Karpas-422 (cell line): Measurements from ENCODE around the gene RPL10A. TPM values are rescaled to one million over a fixed set of nuclear protein-coding genes. Genes with fewer than 3 reads are reported as not detected.
"Not testable (repeated sequence)": the region's sequence is repeated elsewhere in the genome, so short reads cannot be mapped to it uniquely, and the experiment has no call there.

ENCODE experiments used
- DNase-seq: peaks from one replicate; pipeline ENCODE4 v3.0.0-alpha.2; 2015
- H2AFZ ChIP-seq: fragments of 200-600 bp; sonication (generic); 2 replicates; pipeline ENCODE4 v1.6.1; 2014; ENCODE audit warnings: antibody characterized with exemption, low read length, mixed read lengths
- H3K27ac ChIP-seq: fragments of 200-600 bp; sonication (generic); 2 replicates; pipeline ENCODE4 v1.5.1; 2014; ENCODE audit warnings: mild to moderate bottlenecking, low read length, moderate library complexity
- H3K27me3 ChIP-seq: fragments of 200-600 bp; sonication (generic); 2 replicates; pipeline ENCODE4 v1.6.1; 2014; ENCODE audit warnings: low read length, mixed read lengths
- H3K36me3 ChIP-seq: fragments of 200-600 bp; sonication (generic); 2 replicates; pipeline ENCODE4 v1.6.1; 2014; ENCODE audit warnings: low read length, mixed read lengths; ENCODE audit not compliant: insufficient read depth
- H3K4me1 ChIP-seq: fragments of 200-600 bp; sonication (generic); 2 replicates; pipeline ENCODE4 v1.6.1; 2014; ENCODE audit warnings: mild to moderate bottlenecking, low read length, mixed read lengths
- H3K4me2 ChIP-seq: fragments of 200-600 bp; sonication (generic); 2 replicates; pipeline ENCODE4 v1.6.1; 2014; ENCODE audit warnings: low read length, low read depth, mild to moderate bottlenecking; ENCODE audit not compliant: poor library complexity, severe bottlenecking
- H3K4me3 ChIP-seq: fragments of 200-600 bp; sonication (generic); 2 replicates; pipeline ENCODE4 v1.5.1; 2014; ENCODE audit warnings: mild to moderate bottlenecking, antibody characterized with exemption, low read length, mixed read lengths
- H3K79me2 ChIP-seq: fragments of 200-600 bp; sonication (generic); 2 replicates; pipeline ENCODE4 v1.6.1; 2014; ENCODE audit warnings: mild to moderate bottlenecking, low read length, mixed read lengths
- H3K9ac ChIP-seq: fragments of 200-600 bp; sonication (generic); 2 replicates; pipeline ENCODE4 v1.6.0; 2014; ENCODE audit warnings: low read length
- H3K9me2 ChIP-seq: fragments of 200-600 bp; sonication (generic), shearing (Covaris generic); replicated peaks from 2 replicates; pipeline ENCODE4 v1.6.0; 2014; ENCODE audit warnings: mild to moderate bottlenecking, low read length, moderate library complexity; ENCODE audit not compliant: insufficient read depth
- H3K9me3 ChIP-seq: fragments of 300-700, 200-600 bp; sonication (generic); 2 replicates; pipeline ENCODE4 v1.6.1; 2014; ENCODE audit warnings: low read length, mixed read lengths
- H4K20me1 ChIP-seq: fragments of 200-600 bp; sonication (generic); 2 replicates; pipeline ENCODE4 v1.6.1; 2014; ENCODE audit warnings: mild to moderate bottlenecking, antibody characterized with exemption, low read length, low read depth; ENCODE audit not compliant: insufficient read depth
- total RNA-seq: library from RNA; depleted of rRNA; stranded (reverse); fragments of >200 nt; shearing (Covaris generic); gene quantifications from 2 replicates; pipeline ENCODE4 v1.2.3, GENCODE V29; 2014; ENCODE audit warnings: low replicate concordance

The RPL10A gene
- total RNA-seq, 1 experiment from 2014 or later: 3,423 TPM

DNA sequence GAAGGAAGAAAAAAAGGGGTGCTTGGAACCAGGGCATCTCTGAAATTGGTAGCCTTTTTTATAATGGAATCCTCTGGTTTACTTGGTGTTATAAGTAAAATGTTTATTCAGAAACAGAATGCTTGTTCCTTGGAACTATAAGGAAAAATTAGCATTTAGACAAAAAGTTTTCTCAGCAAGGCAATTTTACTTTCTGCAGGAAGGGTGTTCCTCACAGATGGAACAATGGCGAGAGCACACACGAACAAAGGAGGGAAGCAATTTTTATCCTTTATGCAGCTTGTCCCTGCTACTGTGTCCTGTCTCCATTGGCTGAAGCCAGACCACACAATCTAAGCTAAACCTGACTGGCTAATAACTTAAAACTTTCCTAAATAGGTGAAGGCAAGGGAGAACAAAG is 38.7 kb upstream of the RPL10A start:
- no peaks in the 10 kb centered on the region for H3K79me2 ChIP-seq
- H3K4me1 ChIP-seq: no peaks in the 10 kb centered on the region
- H3K4me3 ChIP-seq: no peak overlapping the region
- no peak overlapping the region for H3K9ac ChIP-seq
- no peak overlapping the region for H2AFZ ChIP-seq
- no peak overlapping the region for H3K4me2 ChIP-seq
- no peaks in the 10 kb centered on the region; the same call in 1 of the 2 replicates for H3K36me3 ChIP-seq
- peaks cover 6% of the 10 kb centered on the region; the same call in 1 of the 2 replicates for H3K9me3 ChIP-seq
- no peak overlapping the region for H3K27ac ChIP-seq
- no peaks in the 10 kb centered on the region for H3K27me3 ChIP-seq
- H3K9me2 ChIP-seq: no peaks in the 10 kb centered on the region
- no peak for DNase-seq
- H4K20me1 ChIP-seq: no peaks in the 10 kb centered on the region

DNA sequence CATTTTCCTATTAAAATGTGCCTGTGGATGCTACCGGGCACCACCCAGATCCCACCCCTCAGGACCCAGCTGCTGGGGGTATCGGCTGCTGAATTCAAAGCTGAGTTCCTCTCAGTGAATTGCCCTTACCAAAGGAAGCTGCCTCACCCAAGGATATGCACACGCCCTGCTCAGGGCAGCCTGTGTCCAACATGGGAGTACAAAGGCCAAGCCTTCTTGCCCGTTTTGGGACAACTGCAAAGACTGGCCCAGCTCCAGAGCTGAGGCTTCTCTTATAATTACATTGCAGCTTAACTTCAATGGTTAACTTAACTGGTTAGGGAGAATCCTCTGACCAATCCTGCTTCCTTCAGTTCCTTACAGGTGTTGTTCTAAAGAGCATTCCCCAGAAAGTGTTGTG is 35.9 kb upstream of the RPL10A start:
- H3K4me2 ChIP-seq: no peak overlapping the region
- H3K27ac ChIP-seq: no peak overlapping the region
- H4K20me1 ChIP-seq: no peaks in the 10 kb centered on the region
- H3K79me2 ChIP-seq: no peaks in the 10 kb centered on the region
- H3K36me3 ChIP-seq: no peaks in the 10 kb centered on the region; the same call in 1 of the 2 replicates
- H3K9ac ChIP-seq: no peak overlapping the region
- no peak for DNase-seq
- no peaks in the 10 kb centered on the region for H3K9me2 ChIP-seq
- no peak overlapping the region for H3K4me3 ChIP-seq
- H2AFZ ChIP-seq: no peak overlapping the region
- H3K4me1 ChIP-seq: no peaks in the 10 kb centered on the region
- no peaks in the 10 kb centered on the region for H3K27me3 ChIP-seq
- H3K9me3 ChIP-seq: peaks cover 6% of the 10 kb centered on the region; the same call in 1 of the 2 replicates

DNA sequence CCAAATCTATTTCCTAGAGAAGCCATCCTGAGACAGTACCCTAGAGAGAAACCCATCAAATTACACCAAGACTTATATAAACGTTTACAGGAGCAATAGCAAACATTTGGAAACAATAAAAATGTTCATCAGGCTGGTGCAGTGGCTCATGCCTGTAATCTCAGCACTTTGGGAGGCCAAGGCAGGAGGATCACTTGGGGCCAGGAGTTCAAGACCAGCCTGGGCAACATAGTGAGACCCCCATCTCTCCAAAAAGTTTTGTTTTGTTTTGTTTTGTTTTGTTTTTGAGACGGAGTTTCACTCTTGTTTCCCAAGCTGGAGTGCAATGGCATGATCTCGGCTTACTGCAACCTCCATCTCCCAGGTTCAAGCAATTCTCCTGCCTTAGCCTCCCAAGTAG is 35.5 kb upstream of the RPL10A start:
- H4K20me1 ChIP-seq, H3K4me1 ChIP-seq: not testable (repeated sequence)

DNA sequence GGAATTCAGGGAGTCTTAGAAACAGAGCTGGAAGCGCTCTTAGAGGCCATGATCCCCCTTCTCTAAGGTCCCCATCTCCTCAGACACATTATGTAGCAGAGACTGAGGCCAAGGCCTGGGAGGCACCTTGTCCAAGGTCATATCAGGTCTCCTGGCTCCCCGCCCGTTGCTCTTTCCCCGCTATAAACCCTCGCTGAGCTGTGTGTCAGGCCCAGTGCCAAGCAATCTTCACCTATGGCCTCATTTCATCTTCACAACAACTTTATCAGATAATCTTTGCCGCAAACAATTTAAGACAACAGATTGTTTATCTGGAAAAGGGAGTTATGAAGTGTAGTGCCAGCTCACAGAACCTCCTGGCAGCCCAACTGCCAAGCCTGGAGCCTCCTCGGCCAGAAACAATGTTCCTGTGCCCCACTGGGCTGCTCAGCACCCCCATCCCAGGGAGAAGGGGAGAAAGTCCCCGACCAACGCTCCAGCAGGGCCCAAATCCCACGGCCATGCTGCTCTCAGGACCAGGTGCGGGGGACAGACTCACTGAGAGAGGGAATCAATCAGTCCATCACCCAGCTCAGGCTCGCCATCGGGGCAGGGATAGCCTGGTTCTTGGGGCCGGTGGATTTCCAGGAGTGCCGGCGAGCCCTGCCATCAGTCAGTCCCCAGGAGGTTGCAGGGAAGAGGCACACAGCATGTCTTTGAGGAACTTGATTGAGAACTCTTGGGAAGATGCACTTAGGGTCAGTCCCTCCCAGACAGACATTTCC is 32.9 kb upstream of the RPL10A start:
- Histone ChIP-seq H3K9me2 (no peaks in the 10 kb centered on the region), H3K9ac (no peak overlapping the region), H2AFZ (no peak overlapping the region), H3K27me3 (no peaks in the 10 kb centered on the region), H3K4me3 (no peak overlapping the region), H3K79me2 (no peaks in the 10 kb centered on the region), H3K9me3 (no peaks in the 10 kb centered on the region), H3K27ac (no peak overlapping the region), H3K36me3 (no peaks in the 10 kb centered on the region), H3K4me2 (no peak overlapping the region), H4K20me1 (no peaks in the 10 kb centered on the region), H3K4me1 (no peaks in the 10 kb centered on the region)
- DNase-seq: no peak

More for the DNA sequence above, 35.5 kb upstream of the RPL10A start:
- H3K9me2 ChIP-seq, H3K4me3 ChIP-seq, H3K27me3 ChIP-seq, DNase-seq, H3K9ac ChIP-seq, H3K79me2 ChIP-seq, H3K9me3 ChIP-seq, H2AFZ ChIP-seq, H3K4me2 ChIP-seq, H3K27ac ChIP-seq, H3K36me3 ChIP-seq: not testable (repeated sequence)

DNA sequence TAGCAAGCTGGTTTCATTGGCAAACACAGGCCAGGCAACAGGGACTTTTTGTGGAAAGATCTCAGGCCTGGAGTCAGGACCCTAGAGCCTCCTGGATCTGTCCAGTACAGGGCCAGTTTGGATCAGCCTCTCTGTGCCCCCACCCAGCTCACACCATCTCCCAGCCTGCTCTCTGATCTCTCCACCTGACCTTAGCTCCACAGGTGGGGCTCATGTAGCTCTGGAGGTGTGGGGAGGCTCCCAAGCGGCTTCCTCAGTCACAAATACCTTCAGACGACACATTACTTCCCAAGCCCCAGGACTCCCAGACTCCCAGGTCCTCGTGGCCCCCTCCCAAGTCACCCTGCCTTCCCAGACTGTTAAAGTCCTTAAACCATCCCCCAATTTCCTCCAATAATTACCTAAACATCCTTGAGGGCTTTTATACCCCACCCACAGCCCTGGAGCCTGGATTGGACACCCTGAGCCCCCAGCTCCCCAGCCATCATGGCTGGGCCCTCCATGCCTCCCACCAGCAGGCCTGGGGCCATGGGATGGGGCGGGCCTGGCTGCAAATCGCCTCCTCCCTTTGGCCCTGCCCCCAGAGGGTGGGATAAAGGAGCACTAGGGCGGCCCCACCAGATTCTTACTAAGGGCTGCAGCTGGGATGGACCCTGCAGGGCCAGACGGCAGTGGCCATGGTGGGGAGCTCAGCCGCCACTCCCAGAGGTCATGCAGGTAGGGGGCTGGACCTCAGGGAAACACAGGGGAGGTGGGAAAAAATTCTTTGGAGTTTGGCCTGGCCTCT is 31.9 kb upstream of the RPL10A start:
- DNase-seq: no peak
- Histone ChIP-seq H3K9me2 (no peaks in the 10 kb centered on the region), H3K4me1 (no peaks in the 10 kb centered on the region), H3K4me2 (no peak overlapping the region), H3K9me3 (no peaks in the 10 kb centered on the region), H3K79me2 (no peaks in the 10 kb centered on the region), H3K9ac (no peak overlapping the region), H3K4me3 (no peak overlapping the region), H3K36me3 (no peaks in the 10 kb centered on the region), H3K27ac (no peak overlapping the region), H3K27me3 (no peaks in the 10 kb centered on the region), H2AFZ (no peak overlapping the region), H4K20me1 (no peaks in the 10 kb centered on the region)

DNA sequence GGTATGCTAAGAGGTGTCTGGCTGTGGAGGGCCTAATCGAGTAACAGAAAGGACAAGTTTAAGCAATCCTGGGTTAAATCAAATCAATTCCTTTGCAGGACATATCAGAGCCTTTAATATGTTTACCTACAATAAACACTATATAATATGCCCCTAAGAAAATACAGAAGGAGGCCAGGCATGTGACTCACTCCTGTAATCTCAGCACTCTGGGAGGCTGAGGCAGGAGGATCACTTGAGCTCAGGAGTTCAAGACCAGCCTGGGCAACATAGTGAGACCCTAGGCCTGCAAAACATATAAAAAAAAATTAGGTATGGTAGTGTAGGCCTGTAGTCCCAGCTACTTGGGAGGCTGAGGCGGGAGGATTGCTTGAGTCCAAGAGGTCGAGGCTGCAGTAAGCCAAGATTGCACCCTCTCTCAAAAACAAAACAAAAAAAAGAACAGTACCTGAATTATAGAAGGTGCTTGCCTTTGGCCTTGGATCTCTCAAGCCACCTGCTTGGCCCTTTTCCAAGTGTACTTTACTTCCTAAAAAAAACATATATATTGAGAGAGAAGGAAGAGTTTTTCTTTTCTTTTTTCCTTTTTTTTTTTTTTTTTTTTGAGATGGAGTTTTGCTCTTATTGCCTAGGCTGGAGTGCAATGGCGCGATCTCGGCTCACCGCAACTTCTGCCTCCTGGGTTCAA is 29.7 kb upstream of the RPL10A start:
- not testable (repeated sequence) for H4K20me1 ChIP-seq, H3K4me1 ChIP-seq, H3K9me2 ChIP-seq, H3K27ac ChIP-seq, H2AFZ ChIP-seq, H3K9ac ChIP-seq, H3K27me3 ChIP-seq, H3K9me3 ChIP-seq, H3K36me3 ChIP-seq, DNase-seq, H3K4me2 ChIP-seq, H3K79me2 ChIP-seq, H3K4me3 ChIP-seq

DNA sequence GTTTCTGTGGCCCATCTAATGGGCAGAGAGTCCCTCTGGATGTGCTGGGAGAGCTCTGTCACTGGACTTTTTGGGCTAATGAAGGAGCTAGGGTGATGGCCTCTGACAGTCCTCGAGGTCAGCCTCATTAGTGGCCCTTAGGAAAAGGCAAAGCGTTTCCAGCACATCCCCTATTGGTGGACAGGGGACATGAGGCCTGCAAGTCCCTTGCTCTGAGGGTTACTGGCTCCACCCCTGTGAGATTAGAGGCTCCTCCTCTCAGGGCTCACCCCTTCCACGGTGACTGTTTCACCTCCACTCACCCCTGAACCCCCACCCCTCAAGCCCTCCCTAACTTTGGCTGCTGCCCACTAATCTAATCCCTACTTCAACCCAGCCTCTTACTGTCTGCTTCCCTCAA is 28.9 kb upstream of the RPL10A start:
- Histone ChIP-seq H3K79me2 (no peaks in the 10 kb centered on the region), H3K36me3 (no peaks in the 10 kb centered on the region), H3K27me3 (no peaks in the 10 kb centered on the region), H3K9me2 (no peaks in the 10 kb centered on the region), H2AFZ (no peak overlapping the region), H3K4me3 (no peak overlapping the region), H4K20me1 (no peaks in the 10 kb centered on the region), H3K27ac (no peak overlapping the region), H3K9ac (no peak overlapping the region), H3K4me1 (no peaks in the 10 kb centered on the region), H3K4me2 (no peak overlapping the region), H3K9me3 (no peaks in the 10 kb centered on the region)
- DNase-seq: no peak

DNA sequence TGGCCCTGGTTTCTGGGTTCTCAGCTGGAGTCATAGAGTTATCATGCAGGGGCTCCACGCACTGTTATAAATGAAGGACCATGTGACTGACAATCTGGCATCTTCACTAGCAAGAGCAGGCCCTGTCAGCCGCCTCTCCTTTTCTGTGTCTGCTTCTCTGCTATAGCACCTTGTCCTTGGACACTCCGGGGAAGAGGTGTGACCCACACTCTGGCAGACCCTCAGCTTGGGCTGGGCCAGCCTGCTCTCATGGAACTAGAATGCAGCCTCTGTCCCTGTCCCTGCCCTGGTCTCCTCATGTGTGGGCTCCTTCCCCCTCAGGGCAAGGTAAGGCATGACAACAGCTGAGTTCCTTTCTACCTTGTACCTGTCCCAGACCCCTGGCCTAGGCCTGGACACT is 27.0 kb upstream of the RPL10A start:
- H3K36me3 ChIP-seq: no peaks in the 10 kb centered on the region
- H3K9me2 ChIP-seq: no peaks in the 10 kb centered on the region
- no peaks in the 10 kb centered on the region for H3K9me3 ChIP-seq
- H3K4me2 ChIP-seq: no peak overlapping the region
- H3K79me2 ChIP-seq: no peaks in the 10 kb centered on the region
- no peak for DNase-seq
- no peak overlapping the region for H3K27ac ChIP-seq
- H2AFZ ChIP-seq: no peak overlapping the region
- H4K20me1 ChIP-seq: no peaks in the 10 kb centered on the region
- no peak overlapping the region for H3K9ac ChIP-seq
- H3K4me1 ChIP-seq: no peaks in the 10 kb centered on the region
- H3K4me3 ChIP-seq: no peak overlapping the region
- no peaks in the 10 kb centered on the region for H3K27me3 ChIP-seq
